ENCODE results near the gene FRMPD4.

Gene FRMPD4

DNA sequence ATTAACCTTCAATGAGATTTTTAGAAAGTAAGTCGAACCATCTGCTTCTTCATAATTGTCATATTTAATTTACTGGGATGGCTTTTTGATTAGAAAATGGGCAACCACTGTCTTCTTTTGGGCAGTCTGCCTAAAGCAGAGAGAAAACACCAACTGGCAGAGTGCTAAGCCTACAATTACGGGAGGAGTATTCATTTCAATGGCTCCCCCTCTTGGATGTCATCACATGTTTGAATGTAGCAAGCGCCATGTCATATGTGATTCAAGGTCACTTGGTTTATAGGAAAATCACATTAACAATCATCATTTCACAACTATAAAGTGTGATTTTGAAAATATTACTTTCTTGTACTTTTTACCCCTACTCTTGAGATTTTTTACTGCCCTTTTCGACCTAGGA, 261.9 kb downstream of the FRMPD4 start:
- Histone ChIP-seq H3K4me2 (ENCODE audit: low read depth, low read length) (no peak overlapping the region), H3F3A (ENCODE audit: insufficient read depth, low read length) (no peaks in the 10 kb centered on the region), H4K20me1 (ENCODE audit: insufficient read depth, low read length) (no peaks in the 10 kb centered on the region), H3K9me2 (replicated peaks; ENCODE audit: insufficient read depth, low read length) (no peaks in the 10 kb centered on the region), H3K4me1 (ENCODE audit: low read length) (no peaks in the 10 kb centered on the region), H3K27me3 (replicated peaks; ENCODE audit: insufficient read depth, low read length) (no peaks in the 10 kb centered on the region), H3K36me3 (replicated peaks; ENCODE audit: insufficient read depth, low read length) (no peaks in the 10 kb centered on the region), H3K27ac (ENCODE audit: low read length) (no peak overlapping the region), H3K79me2 (ENCODE audit: low read length) (no peaks in the 10 kb centered on the region), H3K9me3 (replicated peaks; ENCODE audit: insufficient read depth, low read length) (no peaks in the 10 kb centered on the region), H2AFZ (ENCODE audit: low read length) (no peak overlapping the region), H3K4me3 (ENCODE audit: low read length) (no peak overlapping the region), H3K9ac (ENCODE audit: low read length) (no peak overlapping the region)
- TF ChIP-seq EZH2phosphoT487 (IDR thresholded peaks at IDR 0.05; ENCODE audit: low read length), result no peak
- no peak for TF ChIP-seq EZH2 (optimal IDR thresholded peaks at IDR 0.05; ENCODE audit: low read depth, low read length)
- TF ChIP-seq, protein P1, sequence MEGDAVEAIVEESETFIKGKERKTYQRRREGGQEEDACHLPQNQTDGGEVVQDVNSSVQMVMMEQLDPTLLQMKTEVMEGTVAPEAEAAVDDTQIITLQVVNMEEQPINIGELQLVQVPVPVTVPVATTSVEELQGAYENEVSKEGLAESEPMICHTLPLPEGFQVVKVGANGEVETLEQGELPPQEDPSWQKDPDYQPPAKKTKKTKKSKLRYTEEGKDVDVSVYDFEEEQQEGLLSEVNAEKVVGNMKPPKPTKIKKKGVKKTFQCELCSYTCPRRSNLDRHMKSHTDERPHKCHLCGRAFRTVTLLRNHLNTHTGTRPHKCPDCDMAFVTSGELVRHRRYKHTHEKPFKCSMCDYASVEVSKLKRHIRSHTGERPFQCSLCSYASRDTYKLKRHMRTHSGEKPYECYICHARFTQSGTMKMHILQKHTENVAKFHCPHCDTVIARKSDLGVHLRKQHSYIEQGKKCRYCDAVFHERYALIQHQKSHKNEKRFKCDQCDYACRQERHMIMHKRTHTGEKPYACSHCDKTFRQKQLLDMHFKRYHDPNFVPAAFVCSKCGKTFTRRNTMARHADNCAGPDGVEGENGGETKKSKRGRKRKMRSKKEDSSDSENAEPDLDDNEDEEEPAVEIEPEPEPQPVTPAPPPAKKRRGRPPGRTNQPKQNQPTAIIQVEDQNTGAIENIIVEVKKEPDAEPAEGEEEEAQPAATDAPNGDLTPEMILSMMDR (IDR thresholded peaks at IDR 0.05; ENCODE audit: low read length), result no peak
- DNase-seq, result no peak

DNA sequence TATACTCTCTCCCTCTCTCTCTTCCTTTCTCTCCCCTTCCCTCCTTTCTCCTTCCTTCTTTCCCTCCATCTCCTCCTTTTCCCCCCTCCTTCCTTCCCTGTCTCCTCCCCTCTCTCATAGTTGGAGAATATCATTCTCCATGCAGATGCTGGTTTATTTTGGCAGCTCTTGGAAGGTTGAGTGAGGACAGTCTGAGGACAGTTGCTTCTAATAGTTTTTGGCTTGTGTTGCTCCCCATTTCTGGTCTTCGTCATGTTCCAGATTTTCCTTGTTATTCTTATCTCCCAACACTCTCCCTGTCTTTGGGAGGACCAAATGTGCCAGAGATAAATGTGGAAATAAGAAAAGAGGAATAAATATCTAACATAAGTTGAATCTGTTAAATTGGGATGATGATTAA, 263.0 kb downstream of the FRMPD4 start:
- Histone ChIP-seq H3K4me2 (ENCODE audit: low read depth, low read length) (no peak overlapping the region), H2AFZ (ENCODE audit: low read length) (no peak overlapping the region), H3F3A (ENCODE audit: insufficient read depth, low read length) (no peaks in the 10 kb centered on the region), H3K79me2 (ENCODE audit: low read length) (no peaks in the 10 kb centered on the region), H3K27me3 (replicated peaks; ENCODE audit: insufficient read depth, low read length) (no peaks in the 10 kb centered on the region), H4K20me1 (ENCODE audit: insufficient read depth, low read length) (no peaks in the 10 kb centered on the region), H3K9ac (ENCODE audit: low read length) (no peak overlapping the region), H3K4me1 (ENCODE audit: low read length) (no peaks in the 10 kb centered on the region), H3K4me3 (ENCODE audit: low read length) (no peak overlapping the region), H3K36me3 (replicated peaks; ENCODE audit: insufficient read depth, low read length) (no peaks in the 10 kb centered on the region), H3K9me3 (replicated peaks; ENCODE audit: insufficient read depth, low read length) (no peaks in the 10 kb centered on the region), H3K9me2 (replicated peaks; ENCODE audit: insufficient read depth, low read length) (no peaks in the 10 kb centered on the region), H3K27ac (ENCODE audit: low read length) (no peak overlapping the region)
- TF ChIP-seq, protein P1 (IDR thresholded peaks at IDR 0.05; ENCODE audit: low read length), result no peak
- no peak for TF ChIP-seq EZH2phosphoT487 (IDR thresholded peaks at IDR 0.05; ENCODE audit: low read length)
- no peak for DNase-seq

DNA sequence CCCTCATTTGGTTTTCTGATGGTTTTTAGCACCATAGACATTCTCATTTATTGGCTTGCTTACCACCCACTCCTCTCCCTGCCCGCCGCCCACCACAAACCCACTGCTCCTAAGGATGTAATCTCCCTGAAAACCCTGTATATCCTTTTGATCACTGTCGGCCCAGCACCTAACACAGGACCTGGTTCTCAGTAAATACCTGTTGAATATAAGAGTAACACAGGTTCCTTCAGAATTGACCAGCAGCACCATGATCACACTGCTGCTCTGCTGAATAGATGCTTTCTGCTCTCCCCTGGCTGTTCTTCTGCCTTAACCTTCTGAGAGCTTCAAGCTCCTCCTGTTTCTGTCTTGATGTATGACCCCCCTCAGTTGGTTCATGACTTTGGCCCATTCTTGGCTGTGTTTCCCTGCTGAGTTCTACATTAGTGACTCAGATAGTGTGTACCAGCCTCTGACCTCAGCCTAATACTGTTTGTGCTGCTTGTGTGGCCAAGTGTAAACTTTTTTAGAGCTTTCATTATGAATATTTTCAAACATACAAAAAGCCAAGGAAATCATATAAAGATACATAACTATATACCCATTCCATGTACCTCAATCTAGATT, 265.3 kb downstream of the FRMPD4 start:
- Histone ChIP-seq H2AFZ (ENCODE audit: low read length) (no peak overlapping the region), H3K4me3 (ENCODE audit: low read length) (no peak overlapping the region), H3K36me3 (replicated peaks; ENCODE audit: insufficient read depth, low read length) (no peaks in the 10 kb centered on the region), H3K27me3 (replicated peaks; ENCODE audit: insufficient read depth, low read length) (no peaks in the 10 kb centered on the region), H3K4me1 (ENCODE audit: low read length) (no peaks in the 10 kb centered on the region), H3F3A (ENCODE audit: insufficient read depth, low read length) (no peaks in the 10 kb centered on the region), H3K27ac (ENCODE audit: low read length) (no peak overlapping the region), H3K4me2 (ENCODE audit: low read depth, low read length) (no peak overlapping the region), H3K79me2 (ENCODE audit: low read length) (no peaks in the 10 kb centered on the region), H3K9ac (ENCODE audit: low read length) (no peak overlapping the region), H4K20me1 (ENCODE audit: insufficient read depth, low read length) (no peaks in the 10 kb centered on the region), H3K9me3 (replicated peaks; ENCODE audit: insufficient read depth, low read length) (no peaks in the 10 kb centered on the region), H3K9me2 (replicated peaks; ENCODE audit: insufficient read depth, low read length) (no peaks in the 10 kb centered on the region)
- DNase-seq, result no peak
- TF ChIP-seq EZH2phosphoT487 (IDR thresholded peaks at IDR 0.05; ENCODE audit: low read length) (no peak), EZH2 (optimal IDR thresholded peaks at IDR 0.05; ENCODE audit: low read depth, low read length) (no peak)
- TF ChIP-seq, protein P1 (IDR thresholded peaks at IDR 0.05; ENCODE audit: low read length), result no peak
